H4 (cell line): ENCODE data around the gene ZFP30. TPM values are rescaled to one million over a fixed set of nuclear protein-coding genes. Genes with fewer than 3 reads are reported as not detected.
"Not testable (repeated sequence)": the region's sequence is repeated elsewhere in the genome, so short reads cannot be mapped to it uniquely, and the experiment has no call there.

Experiments used
- DNase-seq: peaks from one replicate; pipeline ENCODE4 v3.0.0-alpha.2; 2015; ENCODE audit warnings: low spot score
- total RNA-seq: library from RNA; depleted of rRNA; stranded (reverse); fragments of >200 nt; shearing (Covaris generic); gene quantifications from 2 replicates; pipeline ENCODE4 v1.2.3, GENCODE V29; 2014; rRNA removed

Gene ZFP30
- 5.4 and 15.2 TPM in 2 replicates for total RNA-seq

- DNase-seq = peak; percentile 88
These were observed at the start of gene ZFP30 for GRCh38 chr19:37655301-37655688. Gene ZFP30, minus strand, starts transcription at chr19:37655465. Its CDS starts 7,643 bp downstream, at chr19:37647822.

- DNase-seq = no peak
These were observed 43.8 kb upstream of the ZFP30 start for GRCh38 chr19:37699057-37699456.

GRCh38 chr19:37698216-37698615 is 43.0 kb upstream of the ZFP30 start:
- DNase-seq = no peak

- DNase-seq = no peak
These were observed 40.1 kb upstream of the ZFP30 start for GRCh38 chr19:37695144-37695899.

- DNase-seq = no peak
These were observed 37.8 kb upstream of the ZFP30 start for GRCh38 chr19:37692956-37693620.

GRCh38 chr19:37691881-37692504 is 36.7 kb upstream of the ZFP30 start:
- DNase-seq = no peak

- DNase-seq = no peak
These were observed 28.3 kb upstream of the ZFP30 start for GRCh38 chr19:37683520-37683919.

GRCh38 chr19:37669450-37669914 is 14.2 kb upstream of the ZFP30 start:
- no peak for DNase-seq

GRCh38 chr19:37657157-37657556 is 1.9 kb upstream of the ZFP30 start:
- DNase-seq = not testable (repeated sequence)

GRCh38 chr19:37655689-37656371 is 565 bp upstream of the ZFP30 start:
- peak; percentile 76 for DNase-seq

GRCh38 chr19:37654629-37655300 is 500 bp downstream of the ZFP30 start:
- peak; percentile 25 for DNase-seq

GRCh38 chr19:37654118-37654517 is 1.1 kb downstream of the ZFP30 start:
- DNase-seq = no peak

GRCh38 chr19:37635076-37636056 is 19.9 kb downstream of the ZFP30 start:
- DNase-seq = no peak

GRCh38 chr19:37594982-37595382 is 60.3 kb downstream of the ZFP30 start:
- peak; percentile 29 for DNase-seq

GRCh38 chr19:37594304-37594981 is 60.8 kb downstream of the ZFP30 start, which contains the start of the genes ZNF540 and ZNF571:
Gene ZNF540, plus strand, starts transcription at chr19:37594876. Its CDS starts 3,572 bp downstream, at chr19:37598448.
Gene ZNF571, minus strand, starts transcription at chr19:37594792. Its CDS starts 8,116 bp downstream, at chr19:37586676.
- peak; percentile 97 for DNase-seq

- no peak for DNase-seq
These were observed 61.3 kb downstream of the ZFP30 start for GRCh38 chr19:37593996-37594303.

GRCh38 chr19:37583340-37583739 is 71.9 kb downstream of the ZFP30 start:
- no peak for DNase-seq

GRCh38 chr19:37572203-37572602 is 83.1 kb downstream of the ZFP30 start:
- DNase-seq = no peak

- DNase-seq = no peak
These were observed 89.9 kb downstream of the ZFP30 start for GRCh38 chr19:37565370-37565669.
